HG03565 (cell line): ENCODE data around the gene HLA-DRB5.
"Not testable (repeated sequence)": the region's sequence is repeated elsewhere in the genome, so short reads cannot be mapped to it uniquely, and the experiment has no call there.

Source experiments
- ATAC-seq: cut with Tn5 transposase; IDR thresholded peaks from one replicate; pipeline ENCODE4 v1.9.1; 2021; ENCODE audit warnings: mild to moderate bottlenecking, moderate library complexity; ENCODE audit not compliant: unreplicated experiment

The HLA-DRB5 gene

GRCh38 chr6:32517654-32518445 lies 12.2 kb downstream of the HLA-DRB5 start:
- ATAC-seq = no peak

- ATAC-seq = no peak
Measured at GRCh38 chr6:32501016-32501415, 29.1 kb downstream of the HLA-DRB5 start.

DNA sequence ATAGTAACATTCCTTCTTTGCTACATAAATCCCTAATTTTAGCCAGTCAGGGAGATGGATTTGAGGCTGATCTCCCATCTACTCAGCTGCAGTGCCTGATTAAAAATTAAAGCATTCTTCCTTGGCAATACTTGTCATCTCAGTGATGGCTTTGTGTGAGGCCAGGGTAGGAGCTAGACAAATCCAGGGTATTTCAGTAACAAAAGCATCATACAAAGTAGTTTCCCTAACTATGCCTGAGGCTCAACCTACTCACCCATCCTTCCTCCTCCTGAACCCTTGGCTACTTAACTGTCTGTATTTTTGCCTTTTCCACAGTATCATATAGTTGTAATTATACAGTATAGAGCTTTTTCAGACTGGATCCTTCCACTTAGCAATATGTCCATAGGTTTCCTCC lies 37.7 kb downstream of the HLA-DRB5 start:
- ATAC-seq = no peak

- ATAC-seq = no peak
Measured at GRCh38 chr6:32491700-32492099, 38.4 kb downstream of the HLA-DRB5 start.

DNA sequence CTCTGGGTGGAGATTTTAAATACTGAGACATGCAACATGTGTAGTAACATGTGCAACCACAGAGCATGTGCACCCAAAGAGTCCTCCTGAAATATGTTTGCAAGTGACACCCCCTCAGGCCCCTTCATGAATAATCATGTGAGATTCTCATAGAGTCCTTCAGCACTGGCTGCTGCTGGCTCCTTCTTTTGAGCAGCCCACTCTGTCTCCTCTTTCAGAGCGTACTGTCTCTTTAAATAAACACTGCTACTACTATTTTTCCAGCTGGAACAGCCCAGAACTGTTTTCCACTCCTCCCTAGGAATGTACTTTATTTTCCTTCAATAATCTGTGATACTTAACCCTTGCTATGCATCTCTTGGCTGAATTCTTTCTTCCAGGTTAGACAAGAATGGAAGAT lies 42.0 kb downstream of the HLA-DRB5 start:
- ATAC-seq = no peak

DNA sequence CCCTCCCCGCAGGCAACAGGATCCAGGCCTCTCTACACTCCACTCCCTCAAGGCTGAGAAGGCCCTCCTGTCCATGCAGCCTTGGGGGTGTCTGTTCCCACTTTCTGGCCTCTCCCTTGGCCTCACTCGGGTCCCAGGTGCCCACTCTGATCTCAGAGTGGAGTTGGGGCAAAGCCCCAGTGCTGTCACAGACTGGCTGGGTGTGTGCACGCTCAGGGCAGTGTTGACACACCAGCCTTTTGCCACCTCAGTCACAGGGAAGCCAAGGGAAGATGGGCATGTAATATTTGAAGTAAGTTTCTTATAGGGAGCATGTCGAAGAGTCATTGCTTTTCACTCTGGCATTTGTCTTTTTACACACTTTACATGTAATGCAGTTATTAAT lies 45.5 kb downstream of the HLA-DRB5 start:
- no peak for ATAC-seq

DNA sequence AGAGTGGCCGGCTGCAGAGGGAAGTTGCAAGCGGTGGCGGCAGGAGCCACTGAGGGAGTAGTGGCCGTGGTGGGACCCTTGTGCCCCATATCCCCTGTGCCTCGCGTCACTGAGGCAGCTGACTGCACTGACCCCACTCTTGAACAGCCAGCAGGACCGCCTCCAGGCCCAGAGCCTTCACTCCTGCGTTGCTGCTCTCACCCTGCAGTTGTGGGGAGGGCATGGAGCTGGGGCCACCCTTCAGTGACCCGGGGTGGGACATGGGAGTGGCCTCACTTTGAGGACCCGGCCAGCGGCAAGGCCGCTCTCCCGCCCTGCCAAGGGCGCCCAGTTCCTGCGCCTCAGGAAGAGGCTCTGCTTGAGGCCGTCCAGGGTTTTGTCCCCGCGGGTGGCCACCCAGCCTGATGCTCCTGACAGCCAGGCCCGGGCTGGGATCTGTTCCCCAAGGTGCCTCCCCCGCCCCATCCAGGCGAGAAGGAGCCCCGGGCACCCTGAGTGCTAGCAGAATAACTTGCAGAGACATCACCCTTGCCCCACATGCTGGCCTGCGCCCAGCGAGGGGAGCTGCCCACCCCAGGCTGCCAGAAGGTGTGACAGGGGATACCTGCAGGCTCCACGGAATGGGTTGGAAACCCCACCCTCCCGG lies 46.0 kb downstream of the HLA-DRB5 start:
- ATAC-seq = no peak

DNA sequence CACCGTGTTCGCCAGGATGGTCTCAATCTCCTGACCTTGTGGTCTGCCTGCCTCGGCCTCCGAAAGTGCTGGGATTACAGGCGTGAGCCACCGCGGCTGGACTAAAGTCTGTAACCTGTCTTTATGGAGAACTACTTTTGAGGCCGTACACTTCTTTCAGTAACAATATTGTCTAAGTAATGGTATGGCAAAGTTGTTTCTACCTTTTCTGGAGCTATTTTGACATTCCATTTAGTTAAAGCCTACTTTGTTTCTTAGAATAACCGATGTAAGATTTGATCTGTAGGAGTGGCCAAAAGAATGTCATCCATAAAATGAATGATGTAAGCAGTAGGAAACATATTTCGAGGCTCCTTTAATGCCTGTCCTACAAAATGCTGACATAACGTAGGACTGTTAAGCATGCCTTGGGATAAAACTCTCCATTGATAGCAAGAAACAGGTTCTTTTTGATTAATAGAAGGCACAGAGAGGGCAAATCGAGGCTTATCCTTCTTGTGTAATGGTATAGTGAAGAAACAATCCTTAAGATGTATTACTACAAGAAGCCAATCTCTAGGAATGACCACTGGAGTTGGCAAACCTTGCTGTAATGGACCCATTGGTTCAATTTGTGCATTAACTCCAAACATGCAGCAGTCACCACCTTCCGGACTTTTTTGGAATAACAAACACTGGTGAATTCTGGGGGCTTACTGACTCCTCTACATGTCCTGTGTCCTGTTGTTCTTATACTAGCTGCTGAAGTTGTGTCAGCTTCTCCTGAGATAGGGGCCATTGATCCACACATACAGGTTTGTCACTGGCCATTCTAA lies 54.5 kb downstream of the HLA-DRB5 start:
- ATAC-seq = no peak

GRCh38 chr6:32473376-32474348 lies 56.4 kb downstream of the HLA-DRB5 start:
- peak; percentile 92 for ATAC-seq

DNA sequence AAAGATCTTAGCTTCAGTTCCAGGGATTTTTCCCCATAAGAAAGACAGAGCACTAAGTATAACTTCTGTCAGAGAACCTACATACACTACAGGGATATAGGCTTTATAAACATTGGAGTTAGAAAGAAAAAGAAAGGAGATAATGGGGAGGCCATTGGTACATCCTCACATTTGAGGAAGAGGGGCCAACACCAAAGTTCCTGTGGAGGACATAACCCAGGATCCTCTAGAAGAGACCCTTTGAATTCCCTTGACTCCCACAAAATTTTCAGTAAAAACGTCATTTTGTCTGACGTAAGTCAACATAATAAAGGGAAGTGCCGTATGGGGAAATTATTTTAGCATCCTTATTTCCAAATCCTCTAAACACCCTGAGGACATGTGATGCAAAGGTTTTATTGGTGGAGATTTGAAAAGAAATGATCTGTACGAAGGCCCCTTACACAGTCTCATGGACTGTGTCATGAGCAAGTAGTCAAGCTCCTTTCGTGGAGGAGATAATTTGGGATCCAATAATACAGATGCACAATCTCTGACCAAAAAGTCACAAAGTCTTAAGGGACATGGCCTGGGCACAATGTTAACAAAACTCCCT lies 57.2 kb downstream of the HLA-DRB5 start:
- no peak for ATAC-seq

DNA sequence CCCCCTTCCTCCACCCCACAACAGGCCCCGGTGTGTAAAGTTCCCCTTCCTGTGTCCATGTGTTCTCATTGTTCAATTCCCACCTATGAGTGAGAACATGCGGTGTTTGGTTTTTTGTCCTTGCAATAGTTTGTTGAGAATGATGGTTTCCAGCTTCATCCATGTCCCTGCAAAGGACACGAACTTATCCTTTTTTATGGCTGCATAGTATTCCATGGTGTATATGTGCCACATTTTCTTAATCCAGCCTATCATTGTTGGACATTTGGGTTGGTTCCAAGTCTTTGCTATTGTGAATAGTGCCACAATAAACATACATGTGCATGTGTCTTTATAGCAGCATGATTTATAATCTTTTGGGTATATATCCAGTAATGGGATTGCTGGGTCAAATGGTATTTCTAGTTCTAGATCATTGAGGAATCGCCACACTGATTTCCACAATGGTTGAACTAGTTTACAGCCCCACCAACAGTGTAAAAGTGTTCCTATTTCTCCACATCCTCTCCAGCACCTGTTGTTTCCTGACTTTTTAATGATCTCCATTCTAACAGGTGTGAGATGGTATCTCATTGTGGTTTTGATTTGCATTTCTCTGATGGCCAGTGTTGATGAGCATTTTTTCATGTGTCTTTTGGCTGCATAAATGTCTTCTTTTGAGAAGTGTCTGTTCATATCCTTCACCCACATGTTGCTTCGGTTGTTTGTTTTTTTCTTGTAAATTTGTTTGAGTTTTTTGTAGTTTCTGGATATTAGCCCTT lies 62.2 kb downstream of the HLA-DRB5 start:
- not testable (repeated sequence) for ATAC-seq
